Posterior cingulate gyrus (tissue), 11 donors: ENCODE measurements around the gene BCAP31.
"Not testable (repeated sequence)": the region's sequence is repeated elsewhere in the genome, so short reads cannot be mapped to it uniquely, and the experiment has no call there.

Experiments used
- DNase-seq, 10 donors: peaks; one replicate each; pipeline versions ENCODE4 v3.0.0 to v3.0.0-alpha.2; 2020 to 2021; ENCODE audit warnings: mixed read lengths in 3 of 10
- intact Hi-C: fragments of 100-400 bp; cut with DNase I; formaldehyde crosslinking; loops from one replicate; pipeline ENCODE4 v1.15.1; 2023

The BCAP31 gene

DNA sequence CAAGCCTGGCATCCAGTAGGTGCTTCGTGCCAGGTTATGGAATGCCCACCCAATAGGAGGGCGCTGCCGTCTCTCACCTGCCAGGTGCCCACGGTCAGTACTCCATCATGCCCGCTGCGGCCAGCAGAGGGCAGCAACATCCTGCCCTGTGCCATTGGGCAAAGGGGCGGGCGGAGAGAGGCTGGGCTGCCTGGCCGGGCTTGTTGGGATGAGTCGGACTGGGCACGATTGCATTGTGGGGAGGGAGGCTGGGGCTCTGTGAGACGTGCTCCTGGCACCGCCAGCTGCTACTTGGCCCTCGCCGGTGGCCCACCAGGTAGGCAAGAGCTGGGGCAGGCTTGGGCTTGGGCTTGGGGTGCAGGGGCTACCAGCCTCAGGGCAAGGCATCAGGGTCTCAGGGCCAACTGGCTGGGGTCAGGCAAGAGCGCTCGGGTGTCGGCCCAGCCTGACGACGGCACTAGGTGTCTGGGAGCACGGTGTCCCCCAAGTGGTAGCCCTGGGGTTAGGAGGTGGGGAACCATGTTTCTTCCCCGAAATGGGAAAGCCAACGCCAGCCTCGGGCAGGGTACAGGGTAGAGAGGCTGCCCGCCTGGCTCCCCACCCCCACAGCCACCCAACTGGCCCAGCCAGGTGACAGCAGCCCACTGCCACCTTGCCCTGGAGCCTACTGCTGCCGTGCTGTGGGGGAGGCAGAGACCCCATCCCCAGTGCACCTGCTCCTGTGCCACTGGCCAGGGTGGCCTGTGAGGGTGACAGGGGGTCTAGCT, 40.0 kb upstream of the BCAP31 start, which contains the start of gene PLXNB3:
Gene PLXNB3 (plus strand): TSS at position 261 of the 767 bp plus-strand sequence. CDS start 1,287 bp downstream, outside the sequence.
- peak; percentile 76 to 98 (median 88) for DNase-seq
- intact Hi-C loops, result loop anchor here (1.0 kb wide), 3 partner anchors 164 to 189 kb away; no protein-coding TSS in a partner anchor

DNA sequence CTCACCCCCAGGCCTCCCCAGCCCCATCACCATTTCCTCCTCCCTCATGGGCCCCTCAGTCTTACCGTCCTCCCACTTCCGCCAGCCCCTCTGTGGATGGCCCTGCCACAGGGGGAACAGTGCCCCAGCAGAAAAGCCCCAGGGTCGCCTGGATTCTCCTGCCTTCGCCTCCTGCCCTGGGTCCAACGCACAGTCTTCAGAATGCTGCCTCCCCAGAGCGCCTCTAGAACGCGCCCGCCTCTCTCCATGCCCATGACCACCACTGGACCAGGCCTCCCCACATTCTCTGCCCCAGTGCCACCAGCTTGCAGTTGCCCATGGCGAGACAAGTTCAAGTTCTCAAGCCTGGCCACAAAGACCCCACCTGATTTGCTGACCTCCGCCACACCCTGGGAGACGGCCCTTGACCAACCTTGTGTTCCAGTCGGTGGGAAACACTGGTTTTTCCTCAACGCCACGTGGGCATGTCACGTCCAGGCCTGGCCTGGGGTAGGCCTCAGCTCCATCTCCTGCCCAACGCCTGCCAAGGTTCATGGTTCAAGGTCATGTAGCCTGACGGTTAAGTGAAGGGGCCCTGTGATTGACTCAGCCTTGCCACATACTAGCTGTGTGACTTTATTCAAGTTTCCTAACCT, 39.2 kb upstream of the BCAP31 start:
- DNase-seq, result peak in 4 of 10 donors; percentile 7 to 79 (median 60)
- intact Hi-C loops, result no loop called here

DNA sequence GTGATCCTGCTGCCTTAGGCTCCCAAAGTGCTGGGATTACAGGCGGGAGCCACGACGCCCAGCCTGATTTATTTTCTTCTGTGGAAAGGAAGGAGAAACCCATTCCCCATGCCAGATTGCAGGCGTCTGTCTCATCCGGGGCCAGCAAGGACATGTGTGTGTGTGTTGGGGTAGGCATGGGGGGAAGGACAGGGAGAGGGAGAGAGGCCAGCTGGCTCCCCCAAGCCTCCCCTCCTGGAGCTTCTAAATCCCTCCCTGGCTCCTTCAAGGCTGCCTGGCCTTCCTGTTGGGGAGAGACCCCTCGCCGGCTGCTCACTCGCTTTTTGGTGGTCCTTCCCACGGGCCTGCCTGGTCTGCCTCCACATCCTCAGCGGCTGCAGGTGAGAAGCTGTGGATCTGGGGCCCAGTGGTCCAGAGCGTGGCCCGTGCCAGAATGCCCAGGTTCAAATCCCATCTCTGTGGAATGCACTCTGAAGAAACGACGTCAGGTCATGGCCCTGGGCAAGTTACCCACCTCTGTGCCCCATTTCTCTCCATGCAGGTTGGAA, 38.5 kb upstream of the BCAP31 start:
- peak in 5 of 10 donors; percentile 12 to 67 (median 47) for DNase-seq
- intact Hi-C loops, result no loop called here

DNA sequence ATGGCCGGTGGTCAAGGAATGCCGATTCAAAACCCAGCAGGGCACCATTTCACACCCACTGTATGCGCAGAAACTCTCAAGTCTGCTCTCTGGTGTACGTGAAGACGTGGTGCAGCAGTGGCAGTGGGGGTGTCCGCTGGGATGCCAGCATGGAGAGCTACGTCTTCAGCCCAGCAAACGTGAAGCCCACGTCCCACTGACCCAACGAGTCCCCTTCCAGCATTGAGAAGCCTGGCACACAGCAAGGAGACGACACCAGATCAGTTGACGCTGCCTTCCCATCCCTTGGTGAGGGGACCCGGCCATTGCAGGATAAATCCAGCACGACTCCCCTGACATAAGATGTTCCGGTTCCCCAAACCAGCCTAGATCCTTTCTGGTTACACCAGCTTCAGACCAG, 37.7 kb upstream of the BCAP31 start:
- peak in 4 of 10 donors; percentile 12 to 58 (median 50) for DNase-seq
- intact Hi-C loops, result no loop called here

DNA sequence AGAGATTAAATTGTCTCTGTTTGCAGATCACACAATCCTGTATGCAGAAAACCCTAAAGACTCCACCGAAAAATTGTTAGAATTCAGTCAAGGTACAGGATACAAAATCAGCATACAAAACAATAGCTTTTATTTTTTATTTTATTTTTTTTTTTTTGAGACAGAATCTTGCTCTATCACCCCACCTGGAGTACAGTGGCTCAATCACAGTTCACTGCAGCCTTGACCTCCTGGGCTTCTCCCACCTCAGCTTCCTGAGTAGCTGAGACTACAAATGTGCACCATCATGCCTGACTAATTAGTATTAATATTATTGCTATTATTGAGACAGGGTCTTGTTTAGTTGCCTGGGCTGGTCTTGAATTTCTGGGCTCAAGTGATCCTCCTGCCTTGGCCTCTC, 30.9 kb upstream of the BCAP31 start:
- DNase-seq, result peak in 1 of 10 donors; percentile 14
- intact Hi-C loops, result no loop called here

DNA sequence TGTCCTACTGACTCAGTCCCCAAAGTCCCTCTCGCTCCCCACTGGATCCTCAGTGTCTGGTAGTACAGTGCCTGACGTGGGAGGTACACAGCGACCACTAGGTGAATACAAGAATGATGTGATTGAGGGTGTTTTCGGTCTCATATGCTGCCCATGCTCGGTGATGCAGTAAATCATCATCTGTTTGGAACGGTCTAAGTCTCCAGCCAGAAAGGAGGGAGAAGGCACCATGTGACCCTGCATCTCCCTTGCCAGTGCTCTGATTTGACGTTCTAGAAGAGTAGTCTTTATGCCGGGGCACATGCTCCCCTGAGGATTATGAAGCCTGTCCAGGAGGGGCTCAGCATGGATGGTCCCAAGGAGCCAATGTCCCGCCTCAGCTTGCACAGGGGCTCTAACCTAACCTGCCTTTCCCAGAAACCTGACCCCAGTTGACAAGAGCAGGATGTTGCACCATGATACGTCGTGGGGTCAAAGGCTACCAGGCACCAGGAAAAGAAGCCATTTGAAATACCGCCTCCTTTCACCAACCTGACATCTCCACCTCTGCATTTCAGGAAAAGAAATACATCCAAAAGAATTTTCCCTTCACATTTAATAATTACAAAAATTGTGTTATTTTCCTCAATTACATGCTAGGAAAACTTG, 26.1 kb upstream of the BCAP31 start:
- intact Hi-C loops, result no loop called here
- peak in 2 of 10 donors; percentile 42 to 60 for DNase-seq

DNA sequence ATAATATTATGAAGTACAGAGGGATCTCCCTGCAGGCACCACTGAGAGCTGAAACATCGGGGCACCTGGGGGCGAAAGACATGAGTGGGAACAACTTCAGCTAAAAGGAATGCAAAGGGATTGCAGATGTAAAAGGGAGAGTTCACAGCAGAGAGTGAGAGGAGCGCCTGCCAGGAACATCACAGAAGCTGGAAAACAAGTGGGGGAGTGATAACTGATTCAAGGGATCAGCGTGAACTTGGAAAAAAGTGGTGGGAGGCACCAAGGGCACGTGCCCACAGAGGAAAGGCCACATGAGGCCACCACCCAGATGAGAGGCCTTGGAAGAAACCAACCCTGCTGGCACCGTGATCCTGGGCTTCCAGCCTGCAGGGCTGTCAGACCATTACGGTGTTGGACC, 24.8 kb upstream of the BCAP31 start:
- intact Hi-C loops, result not testable (repeated sequence)
- peak in 3 of 10 donors; percentile 79 to 83 (median 81) for DNase-seq

DNA sequence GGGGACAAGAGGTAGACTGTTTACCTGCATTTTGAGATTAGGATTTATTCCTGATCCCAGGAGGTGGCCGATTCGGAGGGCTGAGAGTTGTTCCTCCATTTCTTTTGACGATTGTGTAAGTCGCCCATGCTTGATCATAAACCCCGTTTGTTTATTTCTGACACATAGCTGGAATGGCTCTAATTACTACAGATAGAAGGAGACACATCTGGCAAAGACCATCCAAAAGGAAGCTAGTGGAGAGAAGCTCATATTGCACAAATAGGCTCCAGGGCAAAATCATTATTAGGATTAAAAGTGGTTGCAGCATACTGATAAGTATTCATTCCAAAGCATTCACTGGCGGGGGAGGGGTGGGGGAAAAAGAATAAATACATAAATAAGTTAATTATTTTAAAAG, 22.8 kb upstream of the BCAP31 start:
- intact Hi-C loops, DNase-seq: not testable (repeated sequence)

DNA sequence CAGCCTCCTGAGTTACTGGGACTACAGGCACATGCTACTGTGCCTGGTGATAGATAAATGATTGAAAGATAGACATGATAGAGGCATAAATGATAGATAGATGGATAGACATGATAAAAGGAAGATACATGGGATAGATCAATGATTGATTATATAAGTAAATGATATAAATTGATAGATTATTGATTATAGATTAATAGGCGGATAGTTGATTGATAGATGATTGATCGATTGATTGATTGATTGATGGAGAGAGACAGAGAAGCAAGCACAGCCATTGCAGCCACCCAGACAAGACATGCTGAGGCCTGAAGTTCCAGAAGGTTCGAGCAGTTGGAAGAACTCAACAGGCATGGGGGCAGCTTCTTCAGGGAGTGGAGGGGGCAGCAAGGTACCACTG, 22.2 kb upstream of the BCAP31 start:
- intact Hi-C loops, result no loop called here
- no peak for DNase-seq

DNA sequence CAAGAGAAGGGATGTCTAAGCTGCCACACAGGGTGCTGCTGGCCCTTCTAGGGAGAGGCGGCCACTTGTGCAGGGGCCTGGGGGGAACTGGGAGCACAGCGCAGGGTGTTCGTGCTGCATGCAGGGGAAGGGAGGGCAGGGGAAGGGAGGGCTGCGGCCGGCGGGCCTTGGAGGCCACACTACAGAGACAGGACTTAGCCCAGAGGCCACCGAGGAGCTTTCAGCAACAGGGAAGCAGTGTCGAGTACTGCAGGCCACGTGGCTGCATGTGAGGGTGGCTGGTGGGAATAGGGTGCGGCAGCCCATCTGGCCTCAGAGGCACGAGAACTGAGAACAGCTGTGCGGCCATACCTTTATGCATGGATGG, 20.9 kb upstream of the BCAP31 start:
- peak in 3 of 10 donors; percentile 19 to 58 (median 45) for DNase-seq
- intact Hi-C loops, result not testable (repeated sequence)

DNA sequence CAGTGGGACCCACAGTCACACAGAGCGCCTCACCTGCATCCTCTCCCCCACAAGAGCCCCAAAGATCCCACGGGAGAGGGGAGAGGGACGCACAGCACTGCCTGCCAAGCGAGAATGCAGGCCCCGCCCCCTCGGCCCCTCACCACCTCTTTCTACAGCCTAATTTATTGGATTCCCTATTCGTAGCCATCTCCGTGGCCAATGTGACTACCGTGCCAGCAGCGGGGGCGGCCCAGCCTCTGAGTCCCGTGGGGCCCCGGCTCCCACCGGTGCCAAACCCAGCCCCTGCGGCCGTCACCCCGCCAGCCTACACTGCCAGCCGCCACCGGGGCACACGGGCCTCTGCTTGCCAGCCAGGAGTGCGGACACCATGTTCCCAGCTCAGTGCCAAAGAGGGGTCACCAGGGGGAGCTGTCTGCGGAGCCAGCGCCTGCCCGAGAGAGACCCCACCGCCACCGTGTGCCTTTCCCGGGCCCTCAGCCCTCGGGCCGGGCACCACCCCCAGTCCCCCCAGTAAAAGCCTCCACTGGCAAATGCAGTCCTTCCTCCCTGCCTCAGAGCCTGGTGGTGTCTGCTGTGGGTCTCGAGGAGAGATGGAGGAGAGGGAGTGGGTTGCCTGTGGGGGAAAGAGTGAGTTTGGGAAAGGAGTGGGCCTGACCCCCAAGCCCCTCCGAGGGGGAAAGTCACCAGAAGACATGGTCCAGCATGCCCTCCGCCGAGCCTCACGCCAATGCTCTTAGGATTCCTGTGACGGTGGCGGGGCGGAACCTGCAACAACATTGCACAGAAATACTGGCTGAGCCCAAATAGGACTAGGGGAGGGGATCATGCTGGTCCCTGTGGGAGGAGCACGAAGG, 20.3 kb upstream of the BCAP31 start:
- peak in 3 of 10 donors; percentile 61 to 82 (median 74) for DNase-seq
- intact Hi-C loops, result no loop called here

DNA sequence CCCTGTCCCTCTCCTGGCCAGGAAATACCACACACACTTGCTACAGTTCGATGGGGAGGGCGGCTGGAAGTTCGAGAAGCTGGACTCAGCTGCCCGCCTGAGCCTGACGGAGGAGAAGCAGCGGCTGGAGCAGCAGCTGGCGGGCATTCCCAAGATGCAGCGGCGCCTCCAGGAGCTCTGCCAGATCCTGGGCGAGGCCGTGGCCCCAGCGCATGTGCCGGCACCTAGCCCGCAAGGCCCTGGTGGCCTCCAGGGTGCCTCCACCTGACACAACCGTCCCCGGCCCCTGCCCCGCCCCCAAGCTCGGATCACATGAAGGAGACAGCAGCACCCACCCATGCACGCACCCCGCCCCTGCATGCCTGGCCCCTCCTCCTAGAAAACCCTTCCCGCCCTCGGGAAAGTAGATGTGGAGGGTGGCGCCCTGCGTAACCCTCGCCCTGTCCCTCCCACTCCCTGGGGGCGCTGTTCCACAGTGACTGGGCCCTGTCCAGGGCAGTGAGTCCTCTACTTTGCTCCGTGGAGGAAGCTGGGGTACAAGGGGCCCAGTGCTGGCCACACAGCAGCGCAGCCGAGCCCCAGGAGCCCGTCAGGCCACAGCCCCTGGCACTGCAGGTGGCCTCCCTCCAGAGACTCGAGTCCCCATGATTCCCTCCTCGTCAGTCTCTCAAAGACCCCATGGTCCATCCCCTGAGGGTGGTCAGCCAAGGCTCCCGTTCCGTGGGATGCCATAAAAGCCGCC, 19.5 kb upstream of the BCAP31 start:
- intact Hi-C loops, result not testable (repeated sequence)
- DNase-seq, result peak in 3 of 10 donors; percentile 43 to 64 (median 54)

DNA sequence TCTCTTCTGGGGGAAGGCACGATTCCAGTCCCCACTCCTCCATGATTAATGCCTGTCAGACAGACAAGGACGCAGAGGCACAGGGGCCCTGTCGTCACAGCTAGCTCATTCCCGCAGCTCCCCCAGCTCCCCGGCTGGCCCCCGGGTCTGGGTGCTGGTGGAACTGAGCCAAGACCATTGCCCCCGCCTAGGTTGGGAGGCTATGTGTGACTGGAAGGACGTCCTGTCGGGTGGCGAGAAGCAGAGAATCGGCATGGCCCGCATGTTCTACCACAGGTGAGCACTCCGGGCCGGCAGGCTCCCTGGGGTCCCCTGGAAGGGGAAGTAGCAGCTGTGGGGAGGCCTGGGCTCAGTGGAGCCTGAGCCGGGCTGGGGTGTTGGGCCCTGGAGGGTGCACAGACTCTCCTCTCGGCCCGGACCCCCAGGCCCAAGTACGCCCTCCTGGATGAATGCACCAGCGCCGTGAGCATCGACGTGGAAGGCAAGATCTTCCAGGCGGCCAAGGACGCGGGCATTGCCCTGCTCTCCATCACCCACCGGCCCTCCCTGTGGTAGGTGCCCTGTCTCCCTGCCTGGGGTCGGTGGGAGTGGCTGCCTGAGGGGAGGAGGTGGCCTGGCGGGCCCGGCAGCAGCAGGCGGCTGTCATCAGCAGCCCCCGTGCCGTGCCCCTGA, 18.7 kb upstream of the BCAP31 start:
- intact Hi-C loops, result not testable (repeated sequence)
- DNase-seq, result peak in 3 of 10 donors; percentile 54 to 78 (median 76)

DNA sequence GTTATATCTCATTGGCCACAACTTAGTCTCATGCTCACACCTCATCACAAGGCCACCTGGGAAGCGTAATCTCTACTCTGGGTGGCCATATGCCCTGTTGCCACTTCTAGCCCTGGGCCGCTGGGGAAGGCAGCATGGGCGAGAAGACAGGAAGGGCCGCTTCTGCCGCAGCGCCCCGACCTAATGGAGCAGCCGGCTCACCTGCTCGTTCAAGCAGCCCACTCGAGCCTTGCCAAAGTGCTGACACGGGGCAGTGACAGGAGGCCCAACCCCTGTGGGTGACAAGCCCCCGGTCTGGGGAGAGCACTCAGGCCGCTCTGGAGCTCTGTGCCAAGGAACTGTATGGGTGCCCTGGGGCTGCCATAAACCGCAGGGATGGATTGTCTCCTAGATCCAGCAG, 17.9 kb upstream of the BCAP31 start:
- DNase-seq, result peak in 2 of 10 donors; percentile 35 to 47
- intact Hi-C loops, result not testable (repeated sequence)

DNA sequence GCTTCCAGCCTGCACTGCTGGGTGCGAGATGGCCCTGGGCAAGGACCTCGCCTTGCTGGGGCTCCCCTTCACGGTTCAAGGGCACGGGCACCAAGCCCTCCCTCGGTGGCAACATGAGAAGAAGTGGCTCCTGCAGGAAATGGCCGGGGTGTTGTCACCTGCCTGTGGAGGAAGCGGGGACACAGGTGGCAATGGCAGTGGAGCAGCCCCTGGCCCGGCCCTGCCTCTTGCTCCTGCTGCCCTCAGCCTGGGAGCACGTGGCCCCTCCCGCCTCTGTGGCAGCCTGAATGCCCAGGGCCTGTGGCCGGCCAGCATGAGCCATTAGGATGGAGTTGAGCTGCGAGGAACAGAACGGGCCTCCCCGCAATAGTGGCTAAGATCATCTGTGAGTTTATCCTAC, 17.3 kb upstream of the BCAP31 start:
- peak in 2 of 10 donors; percentile 75 to 78 for DNase-seq

DNA sequence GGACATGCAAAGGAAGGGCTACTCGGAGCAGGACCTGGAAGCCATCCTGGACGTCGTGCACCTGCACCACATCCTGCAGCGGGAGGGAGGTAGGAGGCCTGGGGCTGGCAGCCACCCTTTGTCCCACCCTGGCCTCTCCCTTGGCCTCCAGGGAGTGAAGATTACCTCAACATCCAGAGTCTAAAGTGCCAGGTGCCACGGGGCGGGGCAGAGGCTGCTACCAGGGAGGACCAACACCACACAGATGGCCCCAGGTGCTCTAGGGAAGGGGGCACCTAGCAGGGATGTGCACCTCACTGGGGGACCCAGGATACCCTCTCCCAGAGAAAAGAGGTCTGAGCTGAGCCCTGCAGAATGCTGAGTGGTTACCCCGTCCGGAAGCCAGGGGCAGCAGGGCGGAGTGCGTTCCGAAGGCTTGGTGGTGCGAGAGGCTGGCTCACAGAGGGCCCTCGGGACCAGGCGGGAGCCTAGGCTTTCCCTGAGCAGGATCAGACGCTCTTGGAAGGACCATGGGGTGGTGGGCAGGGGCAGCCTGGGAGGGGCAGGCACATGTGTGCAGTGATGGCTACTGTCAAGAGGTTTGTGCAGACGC, 16.5 kb upstream of the BCAP31 start:
- intact Hi-C loops, result no loop called here
- DNase-seq, result peak in 2 of 10 donors; percentile 42 to 69

More for the DNA sequence above, 17.3 kb upstream of the BCAP31 start:
- intact Hi-C loops, result no loop called here

DNA sequence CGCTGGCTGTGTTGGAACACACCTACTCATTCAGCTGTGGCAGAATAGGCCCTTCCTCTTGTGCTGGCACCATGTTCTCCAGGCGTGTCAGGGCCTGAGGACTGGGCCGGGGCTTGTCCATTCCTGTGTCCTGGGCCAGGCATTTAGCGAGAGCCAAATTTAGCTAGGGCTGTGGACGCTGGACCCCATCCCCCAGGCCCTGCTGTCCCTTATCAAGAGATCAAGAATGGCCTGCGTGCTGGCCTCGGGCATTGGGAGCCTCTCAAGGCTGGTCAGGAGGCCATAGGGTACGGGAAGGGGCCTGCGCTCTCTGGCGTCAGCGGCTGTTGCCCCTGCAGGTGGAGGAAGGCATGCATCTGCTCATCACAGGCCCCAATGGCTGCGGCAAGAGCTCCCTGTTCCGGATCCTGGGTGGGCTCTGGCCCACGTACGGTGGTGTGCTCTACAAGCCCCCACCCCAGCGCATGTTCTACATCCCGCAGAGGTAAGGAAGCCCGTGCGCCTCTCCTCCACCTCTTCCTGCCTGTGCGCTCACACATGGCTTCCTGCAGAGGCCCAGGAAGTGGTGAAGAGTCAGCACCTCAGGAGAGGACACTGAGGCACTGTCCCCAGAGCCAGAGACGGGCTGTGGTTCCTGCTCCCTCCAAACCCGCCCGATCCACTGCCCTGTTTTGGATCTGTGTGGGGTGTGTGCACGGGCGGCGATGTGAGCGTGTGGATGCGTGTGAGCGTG, 15.7 kb upstream of the BCAP31 start:
- DNase-seq, result peak in 3 of 10 donors; percentile 52 to 65 (median 65)
- intact Hi-C loops, result no loop called here
